Fibroblast of skin of left quadriceps (primary cell): ENCODE measurements around the gene ARID3A.
"Not testable (repeated sequence)": the region's sequence is repeated elsewhere in the genome, so short reads cannot be mapped to it uniquely, and the experiment has no call there.

Source experiments
- DNase-seq, 2 experiments: peaks; one replicate each; pipeline ENCODE4 v3.0.0-alpha.2; 2013; ENCODE audit warnings: low read depth in 2 of 2

The ARID3A gene

DNA sequence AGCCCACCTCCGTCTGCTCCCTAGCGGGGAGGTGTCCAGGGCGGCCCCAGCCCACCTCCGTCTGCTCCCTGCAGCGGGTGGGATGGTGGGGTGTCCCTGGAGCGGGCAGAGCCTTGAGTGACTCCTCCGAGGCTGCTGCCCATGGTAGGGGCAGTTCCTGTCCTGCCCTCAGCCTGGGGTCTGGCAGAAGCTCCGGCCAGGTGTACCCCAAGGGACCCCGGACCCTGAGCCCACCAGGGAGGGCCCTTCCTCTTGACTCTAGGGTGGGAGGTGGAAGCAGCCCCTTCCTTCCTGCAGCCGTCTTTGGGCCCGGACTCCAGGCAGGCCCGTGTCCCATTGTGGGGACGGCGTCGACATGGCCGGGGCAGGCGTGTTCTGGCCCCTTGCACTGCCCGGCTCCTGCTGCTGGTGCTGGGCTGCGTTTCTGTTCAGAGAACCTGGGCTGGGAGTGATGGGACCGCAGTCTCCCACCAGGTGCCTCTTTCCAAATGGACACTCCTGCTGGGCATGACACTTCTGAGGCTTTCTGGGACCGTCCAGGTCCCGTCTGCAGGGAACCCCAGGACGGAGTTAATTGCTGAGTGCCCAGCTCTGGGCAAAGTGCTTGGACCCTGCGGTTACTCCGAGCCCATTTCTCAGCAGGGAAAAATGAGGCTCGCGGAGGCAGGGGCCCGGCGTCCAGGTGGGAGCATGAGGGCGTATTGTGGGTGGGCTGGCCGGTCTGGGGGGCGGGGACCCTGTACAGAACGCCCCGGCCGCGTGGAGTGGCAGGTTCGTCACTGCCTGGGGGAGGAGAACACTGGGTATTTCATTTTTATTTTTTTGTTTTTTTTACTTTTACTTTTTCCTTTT is 19.8 kb downstream of the ARID3A start:
- DNase-seq, result no peak

DNA sequence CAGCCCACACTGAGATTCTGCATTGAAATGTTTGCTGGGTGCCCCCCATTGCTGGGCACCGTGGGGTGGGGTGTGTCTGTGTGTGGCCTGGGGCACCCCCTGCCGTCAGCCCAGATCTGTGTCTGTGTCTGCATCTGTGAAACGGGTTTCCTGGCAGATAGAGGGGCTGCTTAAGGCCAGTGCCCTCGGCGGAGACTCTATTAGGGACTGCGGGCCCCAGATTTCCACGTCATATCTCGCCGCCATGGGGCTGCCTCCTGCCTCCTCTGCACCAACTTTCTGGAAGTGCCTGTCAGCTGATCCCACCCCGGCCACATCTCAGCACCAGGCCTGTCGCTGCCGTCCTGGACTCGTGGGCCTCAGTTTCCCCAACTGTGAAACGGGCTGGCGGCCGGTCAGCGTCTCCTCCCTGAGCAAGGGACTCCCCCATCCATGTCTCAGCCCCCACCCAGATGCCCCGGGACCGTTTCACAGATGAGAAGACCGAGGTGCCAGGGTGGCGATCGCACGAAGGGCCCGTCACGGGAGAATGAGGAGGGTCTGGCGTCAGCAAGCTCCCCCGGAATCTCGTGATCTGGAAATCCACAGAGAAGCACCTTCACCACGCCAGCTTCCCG is 21.4 kb downstream of the ARID3A start:
- DNase-seq, result no peak

DNA sequence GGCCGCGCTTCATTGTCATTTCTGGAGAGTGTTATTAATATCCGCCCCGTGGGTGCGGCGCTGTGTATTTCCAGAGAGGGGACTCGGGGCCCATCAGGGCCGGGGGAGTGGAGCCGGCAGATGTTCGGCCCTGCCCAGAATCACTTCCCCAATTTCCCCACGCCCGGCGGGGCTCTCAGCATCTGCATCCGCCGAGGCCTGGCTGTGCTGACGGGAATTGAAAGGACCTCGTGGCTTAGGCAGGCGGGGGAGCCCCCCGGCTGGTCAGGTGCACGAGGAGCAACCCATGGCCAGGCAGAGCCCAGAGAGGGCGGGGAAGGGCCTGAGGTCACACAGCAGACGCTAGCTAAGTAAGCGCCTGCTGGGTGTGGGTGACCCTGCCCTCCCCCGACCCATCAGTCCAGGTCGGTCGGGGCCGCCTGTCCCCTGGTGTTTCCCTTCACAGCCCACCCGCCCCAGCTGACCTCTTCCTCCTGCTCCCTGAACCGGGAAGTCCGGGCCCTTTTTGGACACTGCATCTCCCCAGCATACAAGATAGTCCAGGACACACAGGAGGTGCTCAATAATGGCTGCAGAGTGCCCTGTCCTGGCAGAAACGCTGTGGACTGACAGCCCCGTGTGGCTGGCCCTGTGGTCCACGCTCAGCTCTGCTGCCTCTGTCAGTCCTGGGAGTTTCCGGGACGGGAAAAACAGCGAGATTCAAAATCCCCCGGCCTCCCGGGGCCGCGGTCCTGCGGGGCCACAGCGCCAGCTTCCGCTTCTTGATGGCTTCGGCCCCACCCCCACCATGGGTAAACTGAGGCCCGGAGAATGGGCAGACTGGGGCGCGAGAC is 22.1 kb downstream of the ARID3A start:
- no peak for DNase-seq

DNA sequence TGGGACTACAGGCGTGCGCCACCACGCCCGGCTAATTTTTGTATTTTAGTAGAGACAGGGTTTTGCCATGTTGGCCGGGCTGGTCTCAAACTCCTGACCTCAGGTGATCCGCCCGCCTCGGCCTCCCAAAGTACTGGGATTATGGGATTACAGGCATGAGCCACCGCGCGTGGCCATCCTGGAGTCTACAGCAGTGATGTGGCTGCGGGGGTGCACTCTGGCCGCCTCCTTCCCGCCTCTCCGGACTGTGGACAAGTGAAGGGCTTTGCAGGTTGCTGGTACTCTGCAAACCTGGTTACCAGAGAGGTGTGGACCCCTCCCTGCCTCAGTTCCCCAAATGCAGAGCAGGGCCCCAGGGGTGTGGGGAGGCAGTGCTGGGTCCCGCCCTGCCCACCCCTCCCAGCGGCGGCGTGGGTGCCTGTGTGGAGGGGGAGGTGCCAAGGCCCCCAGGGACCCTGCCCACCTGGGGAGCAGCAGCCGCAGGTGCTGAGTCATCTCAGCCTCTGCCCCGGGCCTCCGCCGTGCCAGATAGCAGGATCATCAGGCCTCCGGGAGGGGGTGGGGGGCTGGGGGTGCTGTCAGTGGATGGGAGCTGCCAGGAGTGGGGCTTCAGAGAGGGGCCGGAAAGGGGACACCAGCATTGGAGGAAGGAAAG is 23.1 kb downstream of the ARID3A start:
- no peak for DNase-seq

DNA sequence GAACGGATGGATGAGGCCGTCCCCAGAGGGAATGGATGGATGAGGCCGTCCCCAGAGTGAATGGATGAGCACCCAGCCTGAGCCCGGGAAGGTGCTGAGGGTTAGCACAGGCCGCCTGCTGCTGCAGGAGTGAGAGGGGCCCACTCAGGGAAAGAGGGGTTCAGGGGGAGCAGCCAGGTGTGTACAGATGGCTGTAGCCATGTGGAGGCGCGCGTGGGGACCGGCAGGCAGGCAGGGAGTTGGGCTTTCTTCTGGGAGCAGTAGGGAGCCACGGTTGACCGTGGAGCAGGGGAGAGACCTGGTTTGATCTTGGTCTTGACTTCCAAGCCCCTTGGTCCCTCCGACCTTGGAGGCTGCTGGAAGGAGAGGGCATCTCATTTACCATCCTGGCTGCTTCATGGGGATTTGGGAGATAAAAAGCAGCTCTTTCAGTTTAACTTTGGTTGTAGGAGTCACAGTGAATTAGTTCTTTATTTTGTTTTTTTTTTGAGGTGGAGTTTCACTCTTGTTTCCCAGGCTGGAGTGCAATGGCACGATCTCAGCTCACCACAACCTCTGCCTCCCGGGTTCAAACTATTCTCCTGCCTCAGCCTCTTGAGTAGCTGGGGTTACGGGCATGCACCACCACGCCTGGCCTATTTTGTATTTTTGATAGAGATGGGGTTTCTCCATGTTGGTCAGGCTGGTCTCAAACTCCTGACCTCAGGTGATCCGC is 24.7 kb downstream of the ARID3A start:
- DNase-seq, result no peak

DNA sequence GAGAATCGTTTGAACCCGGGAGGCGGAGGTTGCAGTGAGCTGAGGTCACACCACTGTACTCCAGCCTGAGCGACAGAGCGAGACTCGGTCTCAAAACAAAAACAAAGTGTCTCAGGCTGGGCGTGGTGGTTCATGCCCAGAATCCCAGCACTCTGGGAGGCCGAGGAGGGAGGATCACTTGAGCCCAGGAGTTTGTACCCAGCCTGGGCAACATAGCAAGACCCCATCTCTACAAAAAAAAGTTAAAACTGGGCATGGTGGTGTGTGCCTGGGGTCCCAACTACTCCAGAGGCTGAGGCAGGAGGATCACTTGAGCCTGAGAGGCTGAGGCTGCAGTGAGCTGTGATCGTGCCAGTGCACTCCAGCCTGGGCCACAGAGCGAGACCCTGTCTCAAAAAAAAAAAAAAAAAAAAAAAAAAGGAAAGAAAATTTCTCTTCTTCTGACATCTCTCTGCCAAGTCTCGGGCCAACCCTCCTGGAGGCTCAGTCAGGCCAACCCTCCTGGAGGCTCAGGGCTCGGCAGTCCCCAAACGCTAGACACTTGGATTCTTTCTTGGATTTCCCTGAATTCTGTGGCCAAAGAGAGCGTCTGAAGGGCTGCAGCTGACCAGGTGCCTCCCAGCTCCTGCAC is 26.3 kb downstream of the ARID3A start:
- DNase-seq, result no peak

DNA sequence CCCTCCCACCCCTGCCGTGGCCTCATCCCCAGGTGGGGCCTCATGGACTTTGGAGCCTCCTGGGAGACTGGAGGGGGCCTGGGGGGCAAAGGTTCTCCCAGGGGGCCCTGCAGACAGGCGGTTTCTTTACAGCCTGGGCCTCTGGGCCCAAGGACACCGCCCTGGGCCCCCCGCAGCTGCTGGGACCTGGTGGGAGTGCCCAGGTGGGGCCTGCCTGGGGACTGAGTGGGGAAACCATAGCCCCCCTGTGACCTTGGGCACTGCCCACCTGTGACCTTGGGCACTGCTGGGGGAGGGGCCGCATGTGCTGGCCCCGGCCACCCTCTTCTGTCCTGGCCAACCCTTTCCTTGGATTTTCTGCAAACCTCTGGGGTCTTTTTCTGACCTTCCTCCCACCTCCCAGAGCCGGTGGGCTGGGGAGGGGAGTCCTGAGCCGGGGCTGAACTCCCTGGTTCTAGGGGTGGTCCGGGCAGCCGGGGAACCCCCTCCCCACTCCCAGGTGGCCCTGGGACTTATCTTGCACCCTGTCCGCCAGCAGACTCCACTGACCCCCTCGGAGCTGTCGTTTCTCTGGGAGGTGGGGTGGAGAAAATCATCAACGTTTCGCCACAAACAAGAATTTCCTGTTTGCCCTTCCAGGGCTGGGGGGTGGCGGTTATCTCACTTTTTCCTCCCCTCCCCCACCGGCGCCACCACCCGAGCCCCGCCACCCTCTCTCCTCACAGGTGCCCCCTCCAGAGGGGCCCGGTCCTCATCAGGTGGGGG is 27.0 kb downstream of the ARID3A start:
- DNase-seq, result peak in 1 of 2 experiments; percentile 11

DNA sequence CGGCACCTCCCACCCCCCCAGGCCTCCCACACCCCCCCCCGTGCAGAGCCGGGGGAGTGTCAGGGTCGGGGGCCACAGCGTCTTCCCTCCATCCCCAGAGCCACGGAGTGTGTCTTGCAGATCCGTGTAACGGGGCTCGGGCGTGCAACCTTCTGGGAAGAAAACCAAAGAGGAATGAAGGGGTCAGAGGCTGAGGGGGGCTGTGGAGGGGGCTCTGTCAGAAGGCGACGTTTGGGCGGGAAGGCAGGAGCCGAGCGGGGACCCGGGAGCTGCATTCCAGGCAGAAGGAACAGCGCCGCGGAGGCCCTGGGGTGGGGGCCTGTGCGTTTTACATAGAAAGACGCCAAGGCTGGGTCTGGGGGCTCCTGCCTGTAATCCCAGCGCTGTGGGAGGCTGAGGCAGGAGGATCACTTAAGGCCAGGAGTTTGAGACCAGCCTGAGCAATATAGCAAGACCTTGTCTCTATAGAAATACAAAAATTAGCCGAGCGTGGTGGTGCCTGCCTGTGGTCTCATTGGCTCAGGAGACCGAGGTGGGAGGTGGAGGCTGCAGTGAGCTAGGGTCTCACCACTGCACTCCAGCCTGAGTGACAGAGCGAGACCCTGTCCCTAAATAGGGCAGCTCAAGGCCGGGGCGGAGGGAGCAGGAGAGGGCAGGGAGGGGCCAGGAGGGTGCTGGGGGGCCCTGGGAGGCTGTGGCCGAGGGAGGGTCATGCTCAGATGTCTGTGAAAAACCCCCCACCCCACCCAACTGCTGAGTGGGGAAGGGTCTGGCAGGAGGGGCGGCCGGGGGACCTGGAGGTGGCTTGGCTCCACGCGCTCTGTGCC is 27.8 kb downstream of the ARID3A start:
- no peak for DNase-seq

DNA sequence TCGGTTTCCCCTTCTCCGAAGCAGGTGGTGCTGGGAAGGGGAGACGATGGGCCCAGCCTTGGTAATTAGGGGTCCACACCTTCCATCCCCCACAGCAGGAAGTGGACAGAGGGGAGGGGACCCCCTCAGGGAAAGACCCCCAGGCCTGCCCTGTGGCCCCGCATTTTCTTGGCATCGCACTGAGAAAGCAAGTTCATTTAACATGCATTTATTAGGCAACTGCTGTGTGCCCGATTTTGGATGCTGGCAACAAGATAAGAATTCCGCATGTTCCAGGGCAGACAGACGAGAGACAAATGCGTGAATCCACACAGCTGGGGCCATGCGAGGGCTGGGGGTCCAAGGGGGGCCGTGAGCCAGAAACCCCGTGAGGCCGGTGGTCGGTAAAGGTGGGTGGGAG is 28.4 kb downstream of the ARID3A start:
- no peak for DNase-seq

DNA sequence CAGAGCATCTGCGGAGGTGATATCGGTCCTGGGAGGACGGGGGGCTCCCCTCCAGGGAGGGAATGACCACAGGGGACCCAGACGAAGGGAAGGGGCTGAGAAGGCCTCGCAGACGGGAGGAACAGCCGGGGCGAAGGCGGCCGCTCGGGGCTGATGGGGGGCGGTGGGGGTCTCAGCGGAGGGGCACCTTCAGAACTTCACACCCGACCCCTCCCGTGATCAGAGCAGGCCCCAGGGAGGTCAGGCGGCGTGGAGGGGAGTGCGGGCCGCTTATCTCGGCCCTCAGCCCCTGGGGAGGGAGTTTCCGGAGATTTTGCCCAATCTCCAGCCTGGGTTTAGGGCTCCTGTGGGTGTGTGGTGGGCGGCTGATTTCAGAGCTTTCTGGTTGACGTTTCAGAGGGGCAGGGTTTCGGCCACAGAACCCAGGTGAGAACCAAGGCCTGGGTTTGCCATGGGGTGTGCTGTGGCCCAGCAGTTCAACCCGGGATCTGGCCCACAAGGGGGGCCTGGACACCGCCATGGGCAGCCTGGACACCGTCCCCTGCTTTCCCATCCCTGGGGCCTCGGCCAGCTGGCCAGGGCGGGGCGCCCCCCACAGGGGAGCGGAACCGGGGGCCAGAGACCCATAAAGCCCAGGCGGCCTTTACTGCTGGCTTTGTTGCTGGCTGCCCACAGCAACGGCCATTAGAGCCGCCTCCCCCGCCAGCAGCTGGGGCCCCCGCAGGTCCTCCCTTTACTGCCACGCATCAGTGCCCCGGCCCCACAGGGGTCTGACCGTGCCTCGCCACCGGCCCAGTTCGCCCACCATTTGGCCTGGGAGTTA is 29.0 kb downstream of the ARID3A start:
- no peak for DNase-seq

DNA sequence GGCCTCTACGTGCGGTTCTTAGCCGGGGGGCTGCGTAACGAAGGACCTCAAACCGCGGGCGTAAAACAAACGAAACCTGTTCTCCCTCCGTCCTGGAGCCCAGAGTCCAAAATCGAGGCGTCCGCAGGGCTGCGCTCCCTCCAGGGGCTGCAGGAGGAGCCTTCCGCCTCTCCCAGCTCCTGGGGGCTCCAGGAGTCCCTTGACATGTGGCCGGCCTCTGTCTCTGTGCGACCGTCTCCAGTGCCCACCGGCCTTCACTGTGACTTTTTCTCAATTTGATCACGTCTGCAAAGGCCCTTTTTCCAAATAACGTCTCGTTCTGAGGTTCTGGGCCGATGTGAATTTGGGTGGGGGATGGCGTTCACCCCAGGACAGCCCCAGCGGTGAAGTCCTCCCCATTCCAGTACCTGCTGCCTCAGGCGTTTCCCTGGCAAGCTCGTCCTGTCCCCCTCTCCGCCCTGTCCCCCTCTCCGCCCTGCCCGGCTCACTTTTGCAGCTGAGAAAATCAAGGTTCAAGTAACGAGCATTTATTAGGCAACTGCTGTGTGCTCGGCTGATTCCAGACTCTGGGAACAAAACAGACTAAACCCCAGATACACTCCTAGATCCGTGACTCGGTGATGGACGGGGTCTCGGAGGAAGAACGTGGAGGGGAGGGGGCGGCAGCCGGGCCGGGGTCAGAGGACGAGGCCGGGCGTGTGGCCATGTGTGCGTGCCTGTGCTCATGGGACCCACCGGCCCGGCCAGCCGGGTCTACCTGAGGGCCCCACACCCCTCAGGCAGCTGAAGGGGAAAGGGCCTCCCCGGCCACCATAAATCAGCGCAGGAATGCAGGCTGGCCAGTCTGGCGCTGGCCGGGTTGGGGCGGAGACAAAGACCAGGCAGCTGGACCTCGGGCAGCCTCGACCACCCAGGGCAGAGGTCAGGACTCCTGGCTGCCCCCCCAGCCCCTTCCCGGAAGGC is 30.2 kb downstream of the ARID3A start:
- no peak for DNase-seq

DNA sequence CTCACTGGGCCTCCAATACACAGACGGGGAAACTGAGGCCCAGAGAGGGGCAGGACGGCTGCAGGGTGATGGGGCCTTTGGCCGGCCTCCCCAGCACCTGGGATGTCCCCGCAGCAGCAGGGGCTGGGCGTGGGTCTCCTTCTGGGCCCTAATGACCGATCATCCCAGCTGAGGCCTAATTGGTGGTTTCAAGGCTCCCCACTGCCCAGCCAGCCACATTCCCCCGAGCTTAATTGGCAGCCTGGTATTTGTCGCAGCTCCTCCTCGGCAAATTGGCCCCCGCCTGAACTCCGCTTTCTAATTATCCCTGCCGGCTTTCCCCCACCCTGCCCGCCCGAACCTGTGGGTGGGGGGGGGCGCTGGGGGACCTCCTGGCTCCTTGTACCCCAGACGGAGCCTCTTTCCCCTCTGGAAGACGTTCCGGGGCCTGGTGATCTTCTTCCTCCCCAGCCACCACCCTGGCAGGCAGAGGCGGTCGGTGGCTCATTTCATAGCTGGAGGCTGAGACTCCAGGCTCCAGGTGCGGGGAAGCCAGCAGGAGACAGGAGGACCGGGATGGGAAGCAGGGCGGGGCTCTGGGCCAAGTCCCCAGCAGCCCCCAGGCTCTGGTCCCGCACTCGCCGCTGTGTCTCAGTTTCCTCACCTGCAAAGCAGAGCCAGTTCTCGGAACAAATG is 31.1 kb downstream of the ARID3A start:
- DNase-seq, result peak; percentile 33 to 41

DNA sequence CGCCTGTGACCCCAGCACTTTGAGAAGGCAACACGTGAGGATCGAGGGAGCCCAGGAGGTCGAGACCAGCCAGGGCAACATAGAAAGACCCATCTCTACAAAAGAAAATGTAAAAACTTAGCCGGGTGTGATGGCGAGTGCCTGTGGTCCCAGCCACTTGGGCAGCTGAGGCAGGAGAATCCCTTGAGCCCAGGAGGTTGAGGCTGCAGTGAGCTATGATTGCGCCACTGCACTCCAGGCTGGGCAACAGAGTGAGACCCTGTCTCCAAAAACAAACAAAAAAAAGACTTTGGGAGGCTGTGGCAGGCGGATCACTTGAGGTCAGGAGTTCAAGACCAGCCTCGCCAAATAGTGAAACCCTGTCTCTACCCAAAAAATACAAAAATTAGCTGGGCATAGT is 31.7 kb downstream of the ARID3A start:
- not testable (repeated sequence) for DNase-seq

DNA sequence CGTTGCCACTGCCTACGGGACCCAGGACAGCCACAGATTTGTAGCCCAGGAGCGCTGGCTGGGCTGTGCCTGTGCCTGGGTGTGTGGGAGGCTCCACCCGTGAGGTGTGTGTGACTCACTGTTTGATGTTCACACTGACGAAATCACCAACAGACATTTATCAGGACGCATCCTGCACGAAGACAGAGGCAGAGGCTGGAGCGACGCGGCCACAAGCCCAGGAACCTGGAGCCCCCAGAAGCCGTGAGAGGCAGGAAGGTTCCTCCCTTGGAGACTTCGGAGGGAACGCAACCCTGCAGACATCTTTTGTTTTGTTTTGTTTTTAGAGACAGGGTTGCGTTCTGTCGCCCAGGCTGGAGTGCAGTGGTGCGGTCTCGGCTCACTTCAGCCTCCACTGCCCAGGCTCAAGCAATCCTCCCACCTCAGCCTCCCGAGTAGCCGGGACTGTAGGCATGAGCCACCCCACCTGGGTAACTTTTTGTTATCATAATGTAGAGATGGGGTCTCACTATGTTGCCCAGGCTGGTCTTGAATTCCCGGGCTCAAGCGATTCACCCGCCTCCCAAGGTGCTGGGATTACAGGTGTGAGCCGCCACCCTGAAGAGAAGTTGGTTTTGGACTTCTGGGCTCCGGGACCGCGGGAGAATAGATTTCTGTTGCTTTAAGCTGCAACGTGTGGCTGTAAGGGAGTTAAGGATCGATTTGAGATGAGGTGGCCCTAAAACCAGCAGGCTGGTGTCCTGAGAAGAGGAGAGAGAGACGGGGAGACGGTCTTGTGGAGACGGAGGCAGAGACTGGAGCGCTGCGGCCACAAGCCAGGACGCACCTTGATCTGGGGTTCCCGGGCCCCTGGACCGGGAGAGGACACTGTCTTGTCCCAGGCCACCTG is 33.4 kb downstream of the ARID3A start:
- DNase-seq, result no peak

DNA sequence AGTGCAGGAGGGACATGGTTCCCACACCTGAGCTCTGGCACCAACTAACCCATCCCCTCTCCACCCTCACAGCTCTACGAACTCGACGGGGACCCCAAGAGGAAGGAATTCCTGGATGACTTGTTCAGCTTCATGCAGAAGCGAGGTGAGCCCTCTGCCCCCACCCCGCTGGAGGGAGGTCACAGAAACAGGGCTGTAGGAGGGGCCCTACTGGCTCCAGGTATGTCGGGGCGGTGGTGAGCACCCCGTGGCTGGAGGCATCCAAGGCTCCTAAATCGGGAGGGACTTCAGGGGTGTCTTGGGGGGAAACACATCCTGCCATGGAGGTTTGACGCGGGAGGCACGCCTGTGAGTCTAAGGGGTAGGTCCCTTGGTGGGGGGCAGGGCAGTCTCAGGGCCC is 34.2 kb downstream of the ARID3A start:
- no peak for DNase-seq

DNA sequence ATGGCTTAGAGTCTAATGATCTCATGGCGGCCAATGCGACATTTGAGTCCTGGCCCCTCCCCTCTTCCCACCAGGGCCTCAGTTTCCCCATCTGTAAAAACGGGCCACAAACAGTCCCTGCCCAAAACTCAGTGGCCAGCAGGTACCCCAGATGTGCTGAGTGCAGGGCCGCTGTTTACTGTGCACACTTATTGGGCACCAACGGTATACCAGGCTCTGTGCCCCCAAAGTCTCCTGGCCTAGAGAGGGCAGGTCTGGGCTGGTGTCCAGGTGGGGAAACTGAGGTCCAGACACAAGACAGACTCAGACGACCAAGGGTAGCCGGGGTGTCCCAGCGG is 34.7 kb downstream of the ARID3A start:
- DNase-seq, result no peak
